GM23338 (cell line): ENCODE results near the gene GRM6.

Experiments
- STAT1 ChIP-seq: IDR thresholded peaks from one replicate; pipeline ENCODE4 v1.6.1; 2016; ENCODE audit warnings: antibody characterized with exemption; ENCODE audit not compliant: unreplicated experiment
- TF ChIP-seq, protein P1 (sequence below), 2 experiments: fragments of 200-600 bp in 1 of 2; sonication (generic) in 1 of 2; conservative IDR thresholded peaks; 2 replicates each; pipeline versions ENCODE4 v1.5.1 to v1.6.1; 2016 to 2017; ENCODE audit warnings: antibody characterized with exemption in 2 of 2, low read depth in 2 of 2, mild to moderate bottlenecking in 2 of 2, moderate library complexity in 1 of 2

DNA sequence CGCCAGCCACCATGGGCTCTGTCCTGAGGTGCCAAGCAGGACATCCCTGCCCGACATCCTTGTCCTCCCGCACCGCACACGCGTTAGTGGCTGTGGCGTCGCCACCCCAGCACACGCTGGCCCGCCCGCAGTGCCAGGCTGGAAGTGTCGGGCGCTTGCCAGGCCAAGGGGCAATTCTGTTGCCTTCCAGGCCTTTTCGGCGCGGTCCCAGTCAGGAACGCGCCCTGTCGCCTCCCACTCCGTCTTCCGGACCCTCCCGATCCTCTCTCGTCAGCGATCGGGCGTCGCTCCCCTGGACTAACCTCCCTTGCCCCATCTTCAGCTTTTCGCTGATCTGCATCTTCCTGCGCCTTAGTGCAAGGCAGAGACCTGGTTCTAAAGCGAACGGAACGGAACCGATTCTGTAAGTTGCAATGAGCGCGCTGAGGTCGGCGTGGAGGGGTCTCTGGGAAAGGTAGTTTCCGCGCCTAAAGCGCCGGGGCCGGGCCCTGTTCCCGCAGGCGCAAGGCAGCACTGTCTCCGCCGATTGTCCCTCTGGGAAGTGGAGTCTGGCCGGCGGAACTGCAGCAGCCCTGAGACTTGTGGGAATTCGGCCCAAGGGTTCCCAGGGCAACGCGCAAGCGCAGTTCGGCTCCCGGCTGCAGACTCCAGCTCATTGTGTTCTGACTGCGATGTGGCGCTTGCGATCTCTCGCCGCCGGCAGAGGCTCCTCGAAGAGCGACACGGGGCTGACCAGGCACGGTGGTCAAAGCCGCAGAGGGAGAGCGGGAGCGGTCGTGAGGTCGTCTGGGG is 54.4 kb downstream of the GRM6 start, which contains the start of gene ZNF454:
- no peak for TF ChIP-seq STAT1
- TF ChIP-seq, protein P1, sequence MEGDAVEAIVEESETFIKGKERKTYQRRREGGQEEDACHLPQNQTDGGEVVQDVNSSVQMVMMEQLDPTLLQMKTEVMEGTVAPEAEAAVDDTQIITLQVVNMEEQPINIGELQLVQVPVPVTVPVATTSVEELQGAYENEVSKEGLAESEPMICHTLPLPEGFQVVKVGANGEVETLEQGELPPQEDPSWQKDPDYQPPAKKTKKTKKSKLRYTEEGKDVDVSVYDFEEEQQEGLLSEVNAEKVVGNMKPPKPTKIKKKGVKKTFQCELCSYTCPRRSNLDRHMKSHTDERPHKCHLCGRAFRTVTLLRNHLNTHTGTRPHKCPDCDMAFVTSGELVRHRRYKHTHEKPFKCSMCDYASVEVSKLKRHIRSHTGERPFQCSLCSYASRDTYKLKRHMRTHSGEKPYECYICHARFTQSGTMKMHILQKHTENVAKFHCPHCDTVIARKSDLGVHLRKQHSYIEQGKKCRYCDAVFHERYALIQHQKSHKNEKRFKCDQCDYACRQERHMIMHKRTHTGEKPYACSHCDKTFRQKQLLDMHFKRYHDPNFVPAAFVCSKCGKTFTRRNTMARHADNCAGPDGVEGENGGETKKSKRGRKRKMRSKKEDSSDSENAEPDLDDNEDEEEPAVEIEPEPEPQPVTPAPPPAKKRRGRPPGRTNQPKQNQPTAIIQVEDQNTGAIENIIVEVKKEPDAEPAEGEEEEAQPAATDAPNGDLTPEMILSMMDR (conservative IDR thresholded peaks at IDR 0.05; ENCODE audit: low read depth in 2 of 2), result no peak
